ENCODE measurements around the gene CHAT. TPM values are rescaled to one million over a fixed set of nuclear protein-coding genes. Genes with fewer than 3 reads are reported as not detected.

Gene CHAT
- total RNA-seq, 1 experiment from 2014 or later = not detected

GRCh38 chr10:49690698-49691356 is 77.0 kb downstream of the CHAT start:
- Histone ChIP-seq H3K9me3 (ENCODE audit: insufficient read depth, low read depth) (peaks cover 11% of the 10 kb centered on the region), H4K20me1 (ENCODE audit: insufficient read depth) (no peaks in the 10 kb centered on the region), H3K9me2 (ENCODE audit: insufficient read depth) (no peaks in the 10 kb centered on the region), H3K4me2 (no peak overlapping the region), H3K79me2 (ENCODE audit: low read depth) (no peaks in the 10 kb centered on the region), H3K27ac (no peak overlapping the region), H3K36me3 (ENCODE audit: low read depth) (no peaks in the 10 kb centered on the region), H3F3A (ENCODE audit: insufficient read depth, low read depth) (no peaks in the 10 kb centered on the region), H3K4me1 (replicated peaks; ENCODE audit: insufficient read depth) (no peaks in the 10 kb centered on the region), H3K4me3 (no peak overlapping the region), H3K27me3 (ENCODE audit: insufficient read depth, low read depth) (peaks cover 19% of the 10 kb centered on the region), H2AFZ (no peak overlapping the region)
- intact Hi-C loops (cut with micrococcal nuclease; ENCODE audit: unreplicated experiment) = no loop called here
- BruUV-seq (replicated peaks) = no TSS peak
- POLR2A ChIA-PET (ENCODE audit: unreplicated experiment) = no interaction called here
- no peak for TF ChIP-seq EZH2 (IDR thresholded peaks at IDR 0.05; ENCODE audit: low read depth)
- TF ChIP-seq, protein P1, sequence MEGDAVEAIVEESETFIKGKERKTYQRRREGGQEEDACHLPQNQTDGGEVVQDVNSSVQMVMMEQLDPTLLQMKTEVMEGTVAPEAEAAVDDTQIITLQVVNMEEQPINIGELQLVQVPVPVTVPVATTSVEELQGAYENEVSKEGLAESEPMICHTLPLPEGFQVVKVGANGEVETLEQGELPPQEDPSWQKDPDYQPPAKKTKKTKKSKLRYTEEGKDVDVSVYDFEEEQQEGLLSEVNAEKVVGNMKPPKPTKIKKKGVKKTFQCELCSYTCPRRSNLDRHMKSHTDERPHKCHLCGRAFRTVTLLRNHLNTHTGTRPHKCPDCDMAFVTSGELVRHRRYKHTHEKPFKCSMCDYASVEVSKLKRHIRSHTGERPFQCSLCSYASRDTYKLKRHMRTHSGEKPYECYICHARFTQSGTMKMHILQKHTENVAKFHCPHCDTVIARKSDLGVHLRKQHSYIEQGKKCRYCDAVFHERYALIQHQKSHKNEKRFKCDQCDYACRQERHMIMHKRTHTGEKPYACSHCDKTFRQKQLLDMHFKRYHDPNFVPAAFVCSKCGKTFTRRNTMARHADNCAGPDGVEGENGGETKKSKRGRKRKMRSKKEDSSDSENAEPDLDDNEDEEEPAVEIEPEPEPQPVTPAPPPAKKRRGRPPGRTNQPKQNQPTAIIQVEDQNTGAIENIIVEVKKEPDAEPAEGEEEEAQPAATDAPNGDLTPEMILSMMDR (conservative IDR thresholded peaks at IDR 0.05) = no peak
- CTCF ChIA-PET = no interaction called here
- DNase-seq = no peak

GRCh38 chr10:49691588-49691987 is 77.8 kb downstream of the CHAT start:
- Histone ChIP-seq H3K27ac (no peak overlapping the region), H3K36me3 (ENCODE audit: low read depth) (no peaks in the 10 kb centered on the region), H3K4me2 (no peak overlapping the region), H3K79me2 (ENCODE audit: low read depth) (no peaks in the 10 kb centered on the region), H3F3A (ENCODE audit: insufficient read depth, low read depth) (no peaks in the 10 kb centered on the region), H3K9me3 (ENCODE audit: insufficient read depth, low read depth) (peaks cover 9% of the 10 kb centered on the region; the same call in 1 of the 2 replicates), H3K4me3 (no peak overlapping the region), H2AFZ (no peak overlapping the region), H3K4me1 (replicated peaks; ENCODE audit: insufficient read depth) (no peaks in the 10 kb centered on the region), H3K9me2 (ENCODE audit: insufficient read depth) (no peaks in the 10 kb centered on the region), H3K27me3 (ENCODE audit: insufficient read depth, low read depth) (peaks cover 24% of the 10 kb centered on the region), H4K20me1 (ENCODE audit: insufficient read depth) (no peaks in the 10 kb centered on the region)
- ChIA-PET POLR2A (ENCODE audit: unreplicated experiment) (no interaction called here), CTCF (no interaction called here)
- TF ChIP-seq, protein P1 (conservative IDR thresholded peaks at IDR 0.05) = no peak
- no peak for TF ChIP-seq EZH2 (IDR thresholded peaks at IDR 0.05; ENCODE audit: low read depth)
- DNase-seq = no peak
- intact Hi-C loops (cut with micrococcal nuclease; ENCODE audit: unreplicated experiment) = no loop called here
- BruUV-seq (replicated peaks) = no TSS peak

- ChIA-PET CTCF (no interaction called here), POLR2A (ENCODE audit: unreplicated experiment) (no interaction called here)
- no peak overlapping the region for H2AFZ ChIP-seq
- TF ChIP-seq EZH2 (IDR thresholded peaks at IDR 0.05; ENCODE audit: low read depth) = no peak
- TF ChIP-seq, protein P1 (conservative IDR thresholded peaks at IDR 0.05) = no peak
- H4K20me1 ChIP-seq (ENCODE audit: insufficient read depth) = no peaks in the 10 kb centered on the region
- H3F3A ChIP-seq (ENCODE audit: insufficient read depth, low read depth) = no peaks in the 10 kb centered on the region
- H3K79me2 ChIP-seq (ENCODE audit: low read depth) = no peaks in the 10 kb centered on the region
- no peak overlapping the region for H3K4me2 ChIP-seq
- H3K4me1 ChIP-seq (replicated peaks; ENCODE audit: insufficient read depth) = no peaks in the 10 kb centered on the region
- no TSS peak for BruUV-seq (replicated peaks)
- peaks cover 24% of the 10 kb centered on the region for H3K27me3 ChIP-seq (ENCODE audit: insufficient read depth, low read depth)
- H3K4me3 ChIP-seq = no peak overlapping the region
- no peaks in the 10 kb centered on the region for H3K36me3 ChIP-seq (ENCODE audit: low read depth)
- no peaks in the 10 kb centered on the region for H3K9me2 ChIP-seq (ENCODE audit: insufficient read depth)
- no peak for DNase-seq
- intact Hi-C loops (cut with micrococcal nuclease; ENCODE audit: unreplicated experiment) = no loop called here
- no peak overlapping the region for H3K27ac ChIP-seq
- H3K9me3 ChIP-seq (ENCODE audit: insufficient read depth, low read depth) = no peaks in the 10 kb centered on the region
These were observed 80.6 kb downstream of the CHAT start for GRCh38 chr10:49694466-49694865.
